ENCODE data around the gene TTYH1. TPM values are rescaled to one million over a fixed set of nuclear protein-coding genes. Genes with fewer than 3 reads are reported as not detected.
"Not testable (repeated sequence)": the region's sequence is repeated elsewhere in the genome, so short reads cannot be mapped to it uniquely, and the experiment has no call there.

The TTYH1 gene
- total RNA-seq, 2 donors from 2014 or later, result not detected

DNA sequence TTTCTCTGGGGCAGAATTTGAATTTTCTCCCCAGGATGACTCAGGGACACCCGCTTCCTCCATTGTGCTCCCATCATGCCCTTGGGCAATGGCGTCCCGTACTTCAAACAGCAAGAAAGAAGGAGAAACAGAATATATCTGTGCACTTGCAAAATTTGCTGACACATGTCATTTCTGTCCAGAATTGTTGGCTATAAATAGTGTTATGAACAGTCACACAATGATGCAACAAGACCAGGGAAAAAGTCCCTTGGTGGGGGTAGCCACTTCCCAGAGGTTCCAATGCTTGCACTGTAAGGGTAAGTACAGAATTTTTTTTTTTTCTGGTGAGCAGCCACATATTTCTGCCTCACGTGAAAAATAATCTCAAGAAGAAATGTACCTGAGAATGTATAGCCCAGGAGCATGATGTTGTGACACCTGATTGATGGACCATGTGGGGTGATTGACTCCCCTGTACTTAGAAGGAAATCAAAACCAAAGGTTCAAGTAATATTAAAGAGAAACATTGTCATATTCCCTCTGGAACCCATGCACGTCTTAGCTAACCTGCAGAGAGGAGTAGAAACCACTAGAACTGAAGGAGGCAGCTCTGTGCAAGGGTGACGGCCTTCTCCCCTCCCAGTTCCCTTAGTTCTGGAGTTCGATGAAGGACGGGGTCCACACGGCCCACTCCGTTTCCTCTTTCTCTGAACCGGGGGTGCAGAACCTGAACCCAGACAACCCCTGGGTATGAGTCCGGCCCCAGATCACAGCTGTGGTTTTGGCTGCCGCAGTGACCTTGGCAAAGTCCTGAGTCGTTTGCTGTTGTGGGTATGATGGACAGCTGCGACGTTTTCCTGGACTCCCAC is 41.3 kb upstream of the TTYH1 start:
- no peaks in the 10 kb centered on the region for H3K36me3 ChIP-seq
- H3K27ac ChIP-seq, result no peak overlapping the region
- ATAC-seq (ENCODE audit: insufficient number of reproducible peaks, low FRiP score, low read depth), result no peak
- no peak for DNase-seq (ENCODE audit: low spot score)
- H3K4me1 ChIP-seq (ENCODE audit: control insufficient read depth in 1 of 2, low read depth in 2 of 2), result no peaks in the 10 kb centered on the region
- H3K27me3 ChIP-seq (replicated peaks; ENCODE audit: insufficient read depth), result no peaks in the 10 kb centered on the region
- no peaks in the 10 kb centered on the region for H3K9me3 ChIP-seq
- peak overlapping the region; percentile 38 for H3K4me3 ChIP-seq
- TF ChIP-seq, protein P1, sequence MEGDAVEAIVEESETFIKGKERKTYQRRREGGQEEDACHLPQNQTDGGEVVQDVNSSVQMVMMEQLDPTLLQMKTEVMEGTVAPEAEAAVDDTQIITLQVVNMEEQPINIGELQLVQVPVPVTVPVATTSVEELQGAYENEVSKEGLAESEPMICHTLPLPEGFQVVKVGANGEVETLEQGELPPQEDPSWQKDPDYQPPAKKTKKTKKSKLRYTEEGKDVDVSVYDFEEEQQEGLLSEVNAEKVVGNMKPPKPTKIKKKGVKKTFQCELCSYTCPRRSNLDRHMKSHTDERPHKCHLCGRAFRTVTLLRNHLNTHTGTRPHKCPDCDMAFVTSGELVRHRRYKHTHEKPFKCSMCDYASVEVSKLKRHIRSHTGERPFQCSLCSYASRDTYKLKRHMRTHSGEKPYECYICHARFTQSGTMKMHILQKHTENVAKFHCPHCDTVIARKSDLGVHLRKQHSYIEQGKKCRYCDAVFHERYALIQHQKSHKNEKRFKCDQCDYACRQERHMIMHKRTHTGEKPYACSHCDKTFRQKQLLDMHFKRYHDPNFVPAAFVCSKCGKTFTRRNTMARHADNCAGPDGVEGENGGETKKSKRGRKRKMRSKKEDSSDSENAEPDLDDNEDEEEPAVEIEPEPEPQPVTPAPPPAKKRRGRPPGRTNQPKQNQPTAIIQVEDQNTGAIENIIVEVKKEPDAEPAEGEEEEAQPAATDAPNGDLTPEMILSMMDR (IDR thresholded peaks at IDR 0.05), result no peak

DNA sequence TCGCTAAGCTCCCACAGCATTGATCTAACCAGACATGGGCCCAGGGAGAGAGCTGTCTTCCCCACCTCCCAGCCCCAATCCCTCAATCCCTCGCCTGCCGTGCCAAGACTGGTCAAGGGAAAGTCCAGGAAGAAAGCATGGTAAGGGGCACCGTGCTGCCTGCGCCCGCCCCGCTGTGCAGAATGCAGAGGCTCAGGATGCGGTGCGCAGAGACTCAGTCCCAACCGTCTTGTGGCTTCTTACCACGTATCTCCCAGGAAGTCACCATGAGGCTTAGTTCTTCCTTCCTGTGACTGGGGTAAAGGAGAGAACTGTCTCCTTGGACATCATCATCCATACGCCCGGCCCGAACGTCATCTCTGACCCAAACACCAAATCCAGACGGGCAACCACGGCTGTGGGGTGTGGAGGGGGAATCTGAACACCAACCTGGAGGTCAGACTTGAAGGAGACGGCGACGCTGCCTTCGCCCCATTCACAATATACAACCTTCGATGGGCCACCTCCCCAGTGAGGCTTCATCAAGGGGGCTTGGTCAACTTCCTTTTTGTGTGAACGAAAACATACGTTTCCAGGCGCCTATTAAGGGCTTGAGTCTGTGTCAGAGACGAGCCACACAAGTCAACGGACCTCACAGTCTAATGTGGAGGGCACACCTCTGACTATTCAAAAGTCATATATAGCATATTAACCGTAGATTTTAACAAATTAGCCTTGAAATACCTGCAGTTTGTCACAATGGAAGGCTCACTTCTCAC is 39.9 kb upstream of the TTYH1 start:
- ATAC-seq (ENCODE audit: insufficient number of reproducible peaks, low FRiP score, low read depth); H3K27me3 ChIP-seq (replicated peaks; ENCODE audit: insufficient read depth); H3K36me3 ChIP-seq; H3K9me3 ChIP-seq; H3K4me1 ChIP-seq (ENCODE audit: control insufficient read depth in 1 of 2, low read depth in 2 of 2); DNase-seq (ENCODE audit: low spot score): not testable (repeated sequence)
- Histone ChIP-seq H3K4me3 (peak overlapping the region; percentile 47), H3K27ac (peak overlapping the region in 1 of 2 donors; percentile 26)

DNA sequence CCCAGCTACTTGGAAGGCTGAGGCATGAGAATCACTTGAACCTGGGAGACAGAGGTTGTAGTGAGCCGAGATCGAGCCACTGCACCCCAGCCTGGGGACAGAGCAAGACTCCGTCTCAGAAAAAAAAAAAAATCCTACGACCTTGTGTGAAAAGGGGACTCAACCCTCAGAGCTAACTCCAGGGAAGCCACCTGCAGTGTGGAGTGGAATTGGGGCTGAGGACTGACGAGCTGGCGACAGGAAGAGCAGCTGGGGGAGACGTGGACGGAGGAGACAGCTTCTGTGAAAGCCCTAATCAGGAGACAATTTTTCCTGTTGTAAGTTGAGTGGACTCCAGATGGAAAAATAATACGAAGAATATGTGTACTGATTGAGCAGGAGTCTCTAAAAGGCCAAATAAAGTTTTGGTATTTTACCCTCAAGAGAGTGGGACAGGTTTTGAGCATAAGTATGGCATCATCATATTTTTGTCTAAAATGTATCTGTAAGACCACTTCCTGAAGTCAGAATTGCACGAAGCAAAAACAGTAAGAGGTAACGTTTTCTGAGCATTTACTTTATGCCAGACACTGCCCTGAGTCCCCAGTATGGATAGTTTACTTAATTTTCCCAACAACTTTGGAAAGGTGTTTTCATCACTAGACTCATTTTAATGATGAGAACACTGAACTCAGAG is 38.5 kb upstream of the TTYH1 start:
- H3K27me3 ChIP-seq (replicated peaks; ENCODE audit: insufficient read depth), result no peaks in the 10 kb centered on the region
- no peaks in the 10 kb centered on the region for H3K36me3 ChIP-seq
- peak overlapping the region in 1 of 2 donors; percentile 21 for H3K27ac ChIP-seq
- DNase-seq (ENCODE audit: low spot score) (no peak), ATAC-seq (ENCODE audit: insufficient number of reproducible peaks, low FRiP score, low read depth) (no peak)
- no peaks in the 10 kb centered on the region for H3K9me3 ChIP-seq
- TF ChIP-seq, protein P1 (IDR thresholded peaks at IDR 0.05), result no peak
- no peaks in the 10 kb centered on the region for H3K4me1 ChIP-seq (ENCODE audit: control insufficient read depth in 1 of 2, low read depth in 2 of 2)
- no peak overlapping the region for H3K4me3 ChIP-seq

DNA sequence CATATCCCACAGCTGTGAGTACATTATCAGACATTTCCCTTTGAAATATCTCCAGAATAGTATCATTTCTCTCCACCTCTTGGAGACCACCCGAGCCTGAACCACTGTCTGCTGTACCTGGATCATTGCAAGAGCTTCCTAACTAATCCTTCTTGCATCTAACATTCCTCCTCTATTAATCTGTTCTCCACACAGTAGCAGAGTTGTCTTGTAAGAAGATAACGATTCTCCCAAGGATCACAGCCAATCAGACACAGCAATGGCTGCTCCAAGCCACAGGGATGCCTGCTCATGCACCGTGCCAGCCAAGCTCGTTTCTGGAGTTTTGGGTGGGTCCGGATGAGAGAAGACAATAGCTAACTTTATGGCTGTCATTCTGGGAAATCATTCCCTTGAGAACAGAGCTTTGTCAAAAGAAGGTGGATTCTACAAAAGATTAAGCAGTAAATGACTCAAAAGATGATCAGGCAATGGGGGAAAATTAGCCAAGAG is 36.0 kb upstream of the TTYH1 start:
- Histone ChIP-seq H3K4me3 (no peak overlapping the region), H3K4me1 (ENCODE audit: control insufficient read depth in 1 of 2, low read depth in 2 of 2) (no peaks in the 10 kb centered on the region), H3K9me3 (no peaks in the 10 kb centered on the region), H3K27me3 (replicated peaks; ENCODE audit: insufficient read depth) (no peaks in the 10 kb centered on the region), H3K36me3 (no peaks in the 10 kb centered on the region), H3K27ac (peak overlapping the region in 1 of 2 donors; percentile 35)
- DNase-seq (ENCODE audit: low spot score) (no peak), ATAC-seq (ENCODE audit: insufficient number of reproducible peaks, low FRiP score, low read depth) (no peak)
- TF ChIP-seq, protein P1 (IDR thresholded peaks at IDR 0.05), result no peak

DNA sequence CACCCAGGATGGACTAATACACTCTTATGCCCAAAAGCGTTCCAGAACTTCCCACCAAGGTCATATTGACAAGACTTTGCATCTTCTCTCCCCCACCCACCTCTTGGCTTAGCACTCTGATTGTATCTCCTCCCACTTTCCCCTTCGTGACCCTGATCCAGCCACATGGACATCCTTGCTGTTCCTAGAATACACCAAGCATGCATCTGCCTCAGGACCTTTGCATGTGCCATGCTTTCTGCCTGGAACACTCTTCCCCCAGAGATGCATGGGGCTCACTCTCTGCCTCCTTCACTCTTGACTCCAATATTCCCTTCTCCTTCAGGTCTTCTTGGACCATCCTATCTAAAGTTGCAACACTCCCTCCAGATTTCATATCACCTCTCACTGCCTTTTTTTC is 34.4 kb upstream of the TTYH1 start:
- no peaks in the 10 kb centered on the region for H3K9me3 ChIP-seq
- H3K27me3 ChIP-seq (replicated peaks; ENCODE audit: insufficient read depth), result no peaks in the 10 kb centered on the region
- TF ChIP-seq, protein P1 (IDR thresholded peaks at IDR 0.05), result no peak
- no peaks in the 10 kb centered on the region for H3K36me3 ChIP-seq
- DNase-seq (ENCODE audit: low spot score) (no peak), ATAC-seq (ENCODE audit: insufficient number of reproducible peaks, low FRiP score, low read depth) (no peak)
- H3K4me3 ChIP-seq, result no peak overlapping the region
- H3K4me1 ChIP-seq (ENCODE audit: control insufficient read depth in 1 of 2, low read depth in 2 of 2), result no peaks in the 10 kb centered on the region
- H3K27ac ChIP-seq, result no peak overlapping the region

DNA sequence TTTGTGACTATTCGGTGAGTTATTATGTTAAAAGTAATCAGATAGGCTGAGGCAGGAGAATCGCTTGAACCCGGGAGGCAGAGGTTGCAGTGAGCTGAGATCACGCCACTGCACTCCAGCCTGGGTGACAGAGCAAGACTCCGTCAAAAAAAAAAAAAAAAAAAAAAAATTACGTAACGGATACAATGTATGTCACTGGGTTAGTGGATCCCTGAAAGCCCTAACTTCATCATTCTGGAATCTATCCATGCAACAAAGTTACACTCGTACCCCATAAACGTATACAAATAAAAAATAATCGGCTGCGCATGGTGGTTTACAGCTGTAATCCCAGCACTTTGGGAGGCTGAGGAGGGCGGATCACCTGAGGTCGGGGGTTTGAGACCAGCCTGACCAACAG is 33.2 kb upstream of the TTYH1 start:
- not testable (repeated sequence) for ATAC-seq (ENCODE audit: insufficient number of reproducible peaks, low FRiP score, low read depth); H3K27me3 ChIP-seq (replicated peaks; ENCODE audit: insufficient read depth); H3K27ac ChIP-seq; H3K9me3 ChIP-seq; H3K36me3 ChIP-seq; H3K4me1 ChIP-seq (ENCODE audit: control insufficient read depth in 1 of 2, low read depth in 2 of 2); H3K4me3 ChIP-seq; DNase-seq (ENCODE audit: low spot score)

Measured in thoracic aorta (tissue), 2 donors.